Trophoblast cell (in vitro differentiated cells and primary cell): ENCODE data around the gene EPHA1.

Source experiments
- DNase-seq, 2 donors: peaks; one replicate each; pipeline ENCODE4 v3.0.0-alpha.2; 2016
- H2AFZ ChIP-seq: 2 replicates; pipeline ENCODE4 v1.6.1; 2013; ENCODE audit warnings: low read length, moderate library complexity, mild to moderate bottlenecking; ENCODE audit not compliant: insufficient read depth, poor library complexity
- H2AK5ac ChIP-seq: 2 replicates; pipeline ENCODE4 v1.6.1; 2013; ENCODE audit warnings: mild to moderate bottlenecking, low read length
- H2BK120ac ChIP-seq: 2 replicates; pipeline ENCODE4 v1.6.1; 2013; ENCODE audit warnings: low read length, mild to moderate bottlenecking, moderate library complexity; ENCODE audit not compliant: insufficient read depth, poor library complexity
- H2BK12ac ChIP-seq: 2 replicates; pipeline ENCODE4 v1.6.1; 2013; ENCODE audit warnings: mild to moderate bottlenecking, low read length, moderate library complexity
- H2BK5ac ChIP-seq: 2 replicates; pipeline ENCODE4 v1.6.1; 2013; ENCODE audit warnings: low read length, low read depth, moderate library complexity, mild to moderate bottlenecking; ENCODE audit not compliant: poor library complexity
- H3K14ac ChIP-seq: 2 replicates; pipeline ENCODE4 v1.6.1; 2013; ENCODE audit warnings: mild to moderate bottlenecking, low read length
- H3K18ac ChIP-seq: 2 replicates; pipeline ENCODE4 v1.6.1; 2013; ENCODE audit warnings: mild to moderate bottlenecking, low read length
- H3K23ac ChIP-seq: 2 replicates; pipeline ENCODE4 v1.6.1; 2013; ENCODE audit warnings: low read length
- H3K27ac ChIP-seq: 2 replicates; pipeline ENCODE4 v1.5.1; 2013; ENCODE audit warnings: low read depth, mild to moderate bottlenecking, inconsistent platforms, low read length, moderate library complexity
- H3K27me3 ChIP-seq: 2 replicates; pipeline ENCODE4 v1.6.1; 2013; ENCODE audit warnings: inconsistent platforms, mild to moderate bottlenecking, low read length, moderate library complexity; ENCODE audit not compliant: insufficient read depth
- H3K36me3 ChIP-seq, 2 experiments: 1 replicate in 1 of 2; 2 replicates in 1 of 2; pipeline ENCODE4 v1.6.1; 2013; ENCODE audit warnings: low read length in 2 of 2, mild to moderate bottlenecking in 2 of 2, moderate library complexity in 1 of 2; ENCODE audit not compliant: insufficient read depth in 2 of 2, control insufficient read depth in 1 of 2
- H3K4ac ChIP-seq: 2 replicates; pipeline ENCODE4 v1.6.1; 2013; ENCODE audit warnings: low read depth, mild to moderate bottlenecking, low read length, moderate library complexity
- H3K4me1 ChIP-seq, 2 experiments: 1 replicate in 1 of 2; 2 replicates in 1 of 2; pipeline ENCODE4 v1.6.1; 2013; ENCODE audit warnings: low read length in 2 of 2, mild to moderate bottlenecking in 2 of 2, moderate library complexity in 1 of 2; ENCODE audit not compliant: insufficient read depth in 2 of 2, control insufficient read depth in 1 of 2
- H3K4me2 ChIP-seq: 2 replicates; pipeline ENCODE4 v1.6.1; 2013; ENCODE audit warnings: inconsistent platforms, mild to moderate bottlenecking, low read length, moderate library complexity
- H3K4me3 ChIP-seq: 2 replicates; pipeline ENCODE4 v1.5.1; 2013; ENCODE audit warnings: mild to moderate bottlenecking, low read depth, low read length, inconsistent platforms
- H3K79me1 ChIP-seq: one replicate; pipeline ENCODE4 v1.6.1; 2013; ENCODE audit warnings: low read length
- H3K79me2 ChIP-seq: 2 replicates; pipeline ENCODE4 v1.6.1; 2013; ENCODE audit warnings: low read length, mild to moderate bottlenecking; ENCODE audit not compliant: control insufficient read depth, insufficient read depth, poor library complexity
- H3K9ac ChIP-seq: 2 replicates; pipeline ENCODE4 v1.6.1; 2013; ENCODE audit warnings: mild to moderate bottlenecking, low read length
- H3K9me3 ChIP-seq: 2 replicates; pipeline ENCODE4 v1.6.1; 2013; ENCODE audit warnings: low read depth, mild to moderate bottlenecking, control low read depth, inconsistent platforms, low read length; ENCODE audit not compliant: insufficient read depth
- H4K12ac ChIP-seq: 2 replicates; pipeline ENCODE4 v1.6.1; 2013; ENCODE audit warnings: low read depth, mild to moderate bottlenecking, low read length, moderate library complexity
- H4K8ac ChIP-seq: 2 replicates; pipeline ENCODE4 v1.6.1; 2013; ENCODE audit warnings: low read depth, mild to moderate bottlenecking, low read length, moderate library complexity
- H4K91ac ChIP-seq: one replicate; pipeline ENCODE4 v1.6.1; 2013; ENCODE audit warnings: low read depth, mild to moderate bottlenecking, low read length, moderate library complexity
- WGBS: extraction: QIAGEN DNeasy Blood & Tissue Kit; methylation state at CpG from one replicate; pipeline ENCODE4 v1.1.7; 2013; ENCODE audit warnings: missing lambda C conversion rate; ENCODE audit not compliant: insufficient read length, insufficient coverage; ENCODE audit errors: extremely low coverage; 5-methylcytosine and 5-hydroxymethylcytosine counted together

The EPHA1 gene

GRCh38 chr7:143418681-143419458 is 10.2 kb upstream of the EPHA1 start:
- Histone ChIP-seq H3K18ac (no peak overlapping the region), H2AFZ (no peak overlapping the region), H3K36me3 (no peaks in the 10 kb centered on the region), H3K9ac (no peak overlapping the region), H3K4me1 (no peaks in the 10 kb centered on the region), H3K79me1 (no peaks in the 10 kb centered on the region), H3K27me3 (no peaks in the 10 kb centered on the region), H4K12ac (no peak overlapping the region), H4K91ac (no peak overlapping the region), H3K14ac (no peak overlapping the region), H3K23ac (no peak overlapping the region), H3K79me2 (no peaks in the 10 kb centered on the region), H2BK120ac (no peak overlapping the region), H3K4ac (no peak overlapping the region), H3K4me3 (no peak overlapping the region), H2AK5ac (no peak overlapping the region), H2BK12ac (no peak overlapping the region), H3K9me3 (peaks cover 5% of the 10 kb centered on the region), H3K4me2 (no peak overlapping the region), H3K27ac (no peak overlapping the region), H4K8ac (no peak overlapping the region), H2BK5ac (no peak overlapping the region)
- no CpG with 5 or more reads among the region's 11 CpGs for WGBS
- DNase-seq, result no peak

- Histone ChIP-seq H4K91ac (no peak overlapping the region), H4K12ac (no peak overlapping the region), H3K4me2 (no peak overlapping the region), H2BK120ac (no peak overlapping the region), H2AK5ac (no peak overlapping the region), H2AFZ (no peak overlapping the region), H2BK12ac (no peak overlapping the region), H3K79me2 (no peaks in the 10 kb centered on the region), H3K27ac (no peak overlapping the region), H3K9me3 (peaks cover 1% of the 10 kb centered on the region), H3K23ac (peak overlapping the region; percentile 68), H3K9ac (no peak overlapping the region), H4K8ac (no peak overlapping the region), H3K36me3 (no peaks in the 10 kb centered on the region), H2BK5ac (no peak overlapping the region), H3K27me3 (no peaks in the 10 kb centered on the region), H3K4ac (no peak overlapping the region), H3K4me3 (no peak overlapping the region), H3K18ac (no peak overlapping the region), H3K79me1 (no peaks in the 10 kb centered on the region), H3K14ac (no peak overlapping the region), H3K4me1 (no peaks in the 10 kb centered on the region)
- WGBS, result no CpG with 5 or more reads among the region's 1 CpG
- no peak for DNase-seq
Observed at GRCh38 chr7:143417734-143418383, 9.2 kb upstream of the EPHA1 start.

- no CpG with 5 or more reads among the region's 3 CpGs for WGBS
- no peak overlapping the region for H3K14ac ChIP-seq
- H3K36me3 ChIP-seq, result no peaks in the 10 kb centered on the region
- H3K9ac ChIP-seq, result no peak overlapping the region
- H3K18ac ChIP-seq, result no peak overlapping the region
- H3K9me3 ChIP-seq, result peaks cover 1% of the 10 kb centered on the region
- no peak overlapping the region for H2BK12ac ChIP-seq
- H3K79me1 ChIP-seq, result no peaks in the 10 kb centered on the region
- peak in 1 of 2 donors; percentile 90 for DNase-seq
- H4K91ac ChIP-seq, result no peak overlapping the region
- H4K8ac ChIP-seq, result no peak overlapping the region
- no peak overlapping the region for H3K4me2 ChIP-seq
- H3K4me1 ChIP-seq, result peaks cover 0 to 2% of the 10 kb centered on the region in 2 experiments
- H3K27me3 ChIP-seq, result no peaks in the 10 kb centered on the region
- H3K4ac ChIP-seq, result no peak overlapping the region
- H2AFZ ChIP-seq, result no peak overlapping the region
- no peaks in the 10 kb centered on the region for H3K79me2 ChIP-seq
- no peak overlapping the region for H3K4me3 ChIP-seq
- H2BK120ac ChIP-seq, result no peak overlapping the region
- H3K23ac ChIP-seq, result no peak overlapping the region
- H2BK5ac ChIP-seq, result no peak overlapping the region
- H2AK5ac ChIP-seq, result no peak overlapping the region
- H3K27ac ChIP-seq, result no peak overlapping the region
- no peak overlapping the region for H4K12ac ChIP-seq
Observed at GRCh38 chr7:143416565-143417149, 8.0 kb upstream of the EPHA1 start.

GRCh38 chr7:143415742-143416397 is 7.2 kb upstream of the EPHA1 start:
- no peak overlapping the region for H2BK12ac ChIP-seq
- H3K23ac ChIP-seq, result no peak overlapping the region
- H3K4ac ChIP-seq, result no peak overlapping the region
- H3K4me3 ChIP-seq, result no peak overlapping the region
- no peaks in the 10 kb centered on the region for H3K79me2 ChIP-seq
- H2BK120ac ChIP-seq, result no peak overlapping the region
- no peak overlapping the region for H4K8ac ChIP-seq
- H3K36me3 ChIP-seq, result no peaks in the 10 kb centered on the region
- no peak overlapping the region for H3K18ac ChIP-seq
- H3K4me1 ChIP-seq, result peaks cover 0 to 2% of the 10 kb centered on the region in 2 experiments
- H3K27ac ChIP-seq, result no peak overlapping the region
- no peak overlapping the region for H3K4me2 ChIP-seq
- H4K12ac ChIP-seq, result no peak overlapping the region
- 100% methylated on average over 1 of the region's 8 CpGs for WGBS
- no peak overlapping the region for H2AK5ac ChIP-seq
- H4K91ac ChIP-seq, result no peak overlapping the region
- peaks cover 1% of the 10 kb centered on the region for H3K9me3 ChIP-seq
- no peak overlapping the region for H3K14ac ChIP-seq
- no peak for DNase-seq
- H3K79me1 ChIP-seq, result no peaks in the 10 kb centered on the region
- no peak overlapping the region for H2BK5ac ChIP-seq
- no peak overlapping the region for H2AFZ ChIP-seq
- H3K27me3 ChIP-seq, result no peaks in the 10 kb centered on the region
- H3K9ac ChIP-seq, result no peak overlapping the region
